Measurements from ENCODE around the gene IQGAP1.

DNA sequence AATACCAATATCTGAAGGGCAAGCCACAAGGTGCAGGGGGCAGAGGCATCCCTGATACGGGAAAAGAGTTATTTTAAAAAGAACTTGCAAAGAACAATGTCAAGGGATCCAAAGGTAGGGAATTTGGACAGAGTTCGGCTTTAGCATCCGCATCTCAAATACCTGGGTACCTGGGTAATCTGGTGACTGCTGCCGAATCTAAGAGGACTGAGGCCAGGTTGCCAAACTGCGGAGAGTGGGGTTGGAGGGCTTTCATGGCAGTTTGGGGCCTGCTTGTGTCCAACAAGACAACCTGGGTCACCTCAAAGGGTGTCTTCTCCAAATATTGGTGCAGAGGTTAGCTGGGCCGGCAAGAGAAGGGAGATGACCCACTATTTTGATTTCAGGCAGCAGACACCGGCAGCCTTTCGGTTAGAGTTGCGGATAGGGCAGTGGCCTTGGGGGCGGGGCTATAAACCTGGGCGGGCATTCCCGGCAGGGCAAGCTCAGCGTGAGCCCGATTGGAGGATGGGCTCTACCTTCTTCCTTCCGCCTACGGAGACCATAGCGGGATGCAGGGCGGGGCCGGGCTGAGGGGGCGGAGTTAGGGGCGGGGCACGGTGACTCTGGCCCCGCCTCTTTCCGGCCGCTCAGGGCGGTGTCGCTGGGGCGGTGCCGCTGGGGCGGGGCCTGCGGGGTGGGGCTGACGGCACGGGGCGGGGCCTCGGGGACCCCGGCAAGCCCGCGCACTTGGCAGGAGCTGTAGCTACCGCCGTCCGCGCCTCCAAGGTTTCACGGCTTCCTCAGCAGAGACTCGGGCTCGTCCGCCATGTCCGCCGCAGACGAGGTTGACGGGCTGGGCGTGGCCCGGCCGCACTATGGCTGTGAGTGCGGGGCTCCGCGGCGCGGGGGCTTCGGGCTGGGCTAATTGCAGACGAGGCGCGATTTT lies at the start of gene IQGAP1:
- TF ChIP-seq ARNTL (CRISPR knock-in tag; IDR thresholded peaks at IDR 0.05; ENCODE audit: borderline replicate concordance, low read depth), result no peak
- TF ChIP-seq, protein P1, sequence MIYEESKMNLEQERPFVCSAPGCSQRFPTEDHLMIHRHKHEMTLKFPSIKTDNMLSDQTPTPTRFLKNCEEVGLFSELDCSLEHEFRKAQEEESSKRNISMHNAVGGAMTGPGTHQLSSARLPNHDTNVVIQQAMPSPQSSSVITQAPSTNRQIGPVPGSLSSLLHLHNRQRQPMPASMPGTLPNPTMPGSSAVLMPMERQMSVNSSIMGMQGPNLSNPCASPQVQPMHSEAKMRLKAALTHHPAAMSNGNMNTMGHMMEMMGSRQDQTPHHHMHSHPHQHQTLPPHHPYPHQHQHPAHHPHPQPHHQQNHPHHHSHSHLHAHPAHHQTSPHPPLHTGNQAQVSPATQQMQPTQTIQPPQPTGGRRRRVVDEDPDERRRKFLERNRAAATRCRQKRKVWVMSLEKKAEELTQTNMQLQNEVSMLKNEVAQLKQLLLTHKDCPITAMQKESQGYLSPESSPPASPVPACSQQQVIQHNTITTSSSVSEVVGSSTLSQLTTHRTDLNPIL (CRISPR knock-in tag; IDR thresholded peaks at IDR 0.05; ENCODE audit: low read depth), result no peak
- no peak for TF ChIP-seq ZC3H10 (CRISPR knock-in tag; IDR thresholded peaks at IDR 0.05)
- no peak for TF ChIP-seq RARB (CRISPR knock-in tag; IDR thresholded peaks at IDR 0.05)
- TF ChIP-seq, protein P2, sequence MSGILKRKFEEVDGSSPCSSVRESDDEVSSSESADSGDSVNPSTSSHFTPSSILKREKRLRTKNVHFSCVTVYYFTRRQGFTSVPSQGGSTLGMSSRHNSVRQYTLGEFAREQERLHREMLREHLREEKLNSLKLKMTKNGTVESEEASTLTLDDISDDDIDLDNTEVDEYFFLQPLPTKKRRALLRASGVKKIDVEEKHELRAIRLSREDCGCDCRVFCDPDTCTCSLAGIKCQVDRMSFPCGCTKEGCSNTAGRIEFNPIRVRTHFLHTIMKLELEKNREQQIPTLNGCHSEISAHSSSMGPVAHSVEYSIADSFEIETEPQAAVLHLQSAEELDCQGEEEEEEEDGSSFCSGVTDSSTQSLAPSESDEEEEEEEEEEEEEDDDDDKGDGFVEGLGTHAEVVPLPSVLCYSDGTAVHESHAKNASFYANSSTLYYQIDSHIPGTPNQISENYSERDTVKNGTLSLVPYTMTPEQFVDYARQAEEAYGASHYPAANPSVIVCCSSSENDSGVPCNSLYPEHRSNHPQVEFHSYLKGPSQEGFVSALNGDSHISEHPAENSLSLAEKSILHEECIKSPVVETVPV (CRISPR knock-in tag; IDR thresholded peaks at IDR 0.05), result no peak
- no peak for TF ChIP-seq ZFP3 (CRISPR knock-in tag; IDR thresholded peaks at IDR 0.05)
- TF ChIP-seq BACH2 (CRISPR knock-in tag; IDR thresholded peaks at IDR 0.05; ENCODE audit: borderline replicate concordance), result no peak
- TF ChIP-seq, protein P3, sequence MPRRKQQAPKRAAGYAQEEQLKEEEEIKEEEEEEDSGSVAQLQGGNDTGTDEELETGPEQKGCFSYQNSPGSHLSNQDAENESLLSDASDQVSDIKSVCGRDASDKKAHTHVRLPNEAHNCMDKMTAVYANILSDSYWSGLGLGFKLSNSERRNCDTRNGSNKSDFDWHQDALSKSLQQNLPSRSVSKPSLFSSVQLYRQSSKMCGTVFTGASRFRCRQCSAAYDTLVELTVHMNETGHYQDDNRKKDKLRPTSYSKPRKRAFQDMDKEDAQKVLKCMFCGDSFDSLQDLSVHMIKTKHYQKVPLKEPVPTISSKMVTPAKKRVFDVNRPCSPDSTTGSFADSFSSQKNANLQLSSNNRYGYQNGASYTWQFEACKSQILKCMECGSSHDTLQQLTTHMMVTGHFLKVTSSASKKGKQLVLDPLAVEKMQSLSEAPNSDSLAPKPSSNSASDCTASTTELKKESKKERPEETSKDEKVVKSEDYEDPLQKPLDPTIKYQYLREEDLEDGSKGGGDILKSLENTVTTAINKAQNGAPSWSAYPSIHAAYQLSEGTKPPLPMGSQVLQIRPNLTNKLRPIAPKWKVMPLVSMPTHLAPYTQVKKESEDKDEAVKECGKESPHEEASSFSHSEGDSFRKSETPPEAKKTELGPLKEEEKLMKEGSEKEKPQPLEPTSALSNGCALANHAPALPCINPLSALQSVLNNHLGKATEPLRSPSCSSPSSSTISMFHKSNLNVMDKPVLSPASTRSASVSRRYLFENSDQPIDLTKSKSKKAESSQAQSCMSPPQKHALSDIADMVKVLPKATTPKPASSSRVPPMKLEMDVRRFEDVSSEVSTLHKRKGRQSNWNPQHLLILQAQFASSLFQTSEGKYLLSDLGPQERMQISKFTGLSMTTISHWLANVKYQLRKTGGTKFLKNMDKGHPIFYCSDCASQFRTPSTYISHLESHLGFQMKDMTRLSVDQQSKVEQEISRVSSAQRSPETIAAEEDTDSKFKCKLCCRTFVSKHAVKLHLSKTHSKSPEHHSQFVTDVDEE (CRISPR knock-in tag; IDR thresholded peaks at IDR 0.05), result no peak
- no peak for TF ChIP-seq TOX (CRISPR knock-in tag; IDR thresholded peaks at IDR 0.05; ENCODE audit: borderline replicate concordance)
- TF ChIP-seq GLIS3 (CRISPR knock-in tag; IDR thresholded peaks at IDR 0.05), result no peak
- TF ChIP-seq, protein P4, sequence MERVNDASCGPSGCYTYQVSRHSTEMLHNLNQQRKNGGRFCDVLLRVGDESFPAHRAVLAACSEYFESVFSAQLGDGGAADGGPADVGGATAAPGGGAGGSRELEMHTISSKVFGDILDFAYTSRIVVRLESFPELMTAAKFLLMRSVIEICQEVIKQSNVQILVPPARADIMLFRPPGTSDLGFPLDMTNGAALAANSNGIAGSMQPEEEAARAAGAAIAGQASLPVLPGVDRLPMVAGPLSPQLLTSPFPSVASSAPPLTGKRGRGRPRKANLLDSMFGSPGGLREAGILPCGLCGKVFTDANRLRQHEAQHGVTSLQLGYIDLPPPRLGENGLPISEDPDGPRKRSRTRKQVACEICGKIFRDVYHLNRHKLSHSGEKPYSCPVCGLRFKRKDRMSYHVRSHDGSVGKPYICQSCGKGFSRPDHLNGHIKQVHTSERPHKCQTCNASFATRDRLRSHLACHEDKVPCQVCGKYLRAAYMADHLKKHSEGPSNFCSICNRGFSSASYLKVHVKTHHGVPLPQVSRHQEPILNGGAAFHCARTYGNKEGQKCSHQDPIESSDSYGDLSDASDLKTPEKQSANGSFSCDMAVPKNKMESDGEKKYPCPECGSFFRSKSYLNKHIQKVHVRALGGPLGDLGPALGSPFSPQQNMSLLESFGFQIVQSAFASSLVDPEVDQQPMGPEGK (CRISPR knock-in tag; IDR thresholded peaks at IDR 0.05; ENCODE audit: borderline replicate concordance), result no peak
- TF ChIP-seq, protein P5, sequence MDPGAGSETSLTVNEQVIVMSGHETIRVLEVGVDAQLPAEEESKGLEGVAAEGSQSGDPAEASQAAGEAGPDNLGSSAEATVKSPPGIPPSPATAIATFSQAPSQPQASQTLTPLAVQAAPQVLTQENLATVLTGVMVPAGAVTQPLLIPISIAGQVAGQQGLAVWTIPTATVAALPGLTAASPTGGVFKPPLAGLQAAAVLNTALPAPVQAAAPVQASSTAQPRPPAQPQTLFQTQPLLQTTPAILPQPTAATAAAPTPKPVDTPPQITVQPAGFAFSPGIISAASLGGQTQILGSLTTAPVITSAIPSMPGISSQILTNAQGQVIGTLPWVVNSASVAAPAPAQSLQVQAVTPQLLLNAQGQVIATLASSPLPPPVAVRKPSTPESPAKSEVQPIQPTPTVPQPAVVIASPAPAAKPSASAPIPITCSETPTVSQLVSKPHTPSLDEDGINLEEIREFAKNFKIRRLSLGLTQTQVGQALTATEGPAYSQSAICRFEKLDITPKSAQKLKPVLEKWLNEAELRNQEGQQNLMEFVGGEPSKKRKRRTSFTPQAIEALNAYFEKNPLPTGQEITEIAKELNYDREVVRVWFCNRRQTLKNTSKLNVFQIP (CRISPR knock-in tag; IDR thresholded peaks at IDR 0.05; ENCODE audit: borderline replicate concordance, low read depth), result no peak
- TF ChIP-seq ZFP30 (CRISPR knock-in tag; IDR thresholded peaks at IDR 0.05), result no peak
